ENCODE data around the gene CELF4. TPM values are rescaled to one million over a fixed set of nuclear protein-coding genes. Genes with fewer than 3 reads are reported as not detected.

Gene CELF4
- total and polyA plus RNA-seq, 2 experiments from 2014 or later = 0.24 TPM; not detected in 1

DNA sequence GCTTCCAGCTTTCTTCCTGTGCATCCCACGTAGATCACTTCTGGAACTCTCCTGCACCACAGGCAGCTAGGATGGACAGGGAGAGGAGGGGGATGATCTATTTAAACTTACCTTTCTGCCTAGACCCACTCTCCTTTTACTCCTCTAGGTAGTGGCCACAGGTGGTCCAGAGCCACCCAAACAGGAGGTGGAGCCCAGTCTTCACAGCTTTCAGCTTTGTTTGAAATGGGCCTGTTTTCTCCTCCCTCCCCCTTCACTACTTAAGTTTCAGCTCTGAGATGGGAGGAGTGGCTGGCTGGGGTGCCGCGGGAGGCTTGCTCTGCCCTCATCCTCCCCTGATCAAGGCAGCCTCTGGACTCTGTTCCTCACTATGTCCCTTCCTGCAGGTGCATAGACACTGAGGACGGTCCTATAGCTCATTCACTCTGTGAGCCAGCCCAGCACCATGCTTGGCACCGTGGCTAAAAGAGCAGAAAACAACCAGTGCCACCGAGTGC is 12.6 kb upstream of the CELF4 start:
- H3K27ac ChIP-seq = no peak overlapping the region
- TF ChIP-seq EZH2phosphoT487 (IDR thresholded peaks at IDR 0.05; ENCODE audit: insufficient read depth, low read depth) (no peak), EZH2 (IDR thresholded peaks at IDR 0.05; ENCODE audit: insufficient read depth, poor library complexity, severe bottlenecking) (no peak)
- no peak overlapping the region for H3K4me3 ChIP-seq
- peaks cover 11% of the 10 kb centered on the region; the same call in 1 of the 2 replicates for H3K27me3 ChIP-seq (replicated peaks; ENCODE audit: insufficient read depth)
- no peaks in the 10 kb centered on the region for H3K9me3 ChIP-seq (ENCODE audit: low read depth)
- no peaks in the 10 kb centered on the region for H3K4me1 ChIP-seq (ENCODE audit: insufficient read depth)
- in situ Hi-C loops (cut with MboI) = no loop called here
- no peaks in the 10 kb centered on the region for H3F3A ChIP-seq (ENCODE audit: insufficient read depth)
- no peak overlapping the region for H3K4me2 ChIP-seq (ENCODE audit: unreplicated experiment)
- no peaks in the 10 kb centered on the region for H4K20me1 ChIP-seq (ENCODE audit: insufficient read depth)
- no peak overlapping the region for H3K9ac ChIP-seq
- H3K79me2 ChIP-seq (ENCODE audit: insufficient read depth) = no peaks in the 10 kb centered on the region
- 7% methylated on average over 6 of the region's 6 CpGs for WGBS, 2 experiments (ENCODE audit: low coverage in 1 of 2, low lambda C conversion rate in 2 of 2, missing lambda C conversion rate in 2 of 2)
- H2AFZ ChIP-seq = no peak overlapping the region
- H3K9me2 ChIP-seq (ENCODE audit: insufficient read depth) = no peaks in the 10 kb centered on the region
- DNase-seq = no peak
- H3K36me3 ChIP-seq (ENCODE audit: low read depth) = no peaks in the 10 kb centered on the region

DNA sequence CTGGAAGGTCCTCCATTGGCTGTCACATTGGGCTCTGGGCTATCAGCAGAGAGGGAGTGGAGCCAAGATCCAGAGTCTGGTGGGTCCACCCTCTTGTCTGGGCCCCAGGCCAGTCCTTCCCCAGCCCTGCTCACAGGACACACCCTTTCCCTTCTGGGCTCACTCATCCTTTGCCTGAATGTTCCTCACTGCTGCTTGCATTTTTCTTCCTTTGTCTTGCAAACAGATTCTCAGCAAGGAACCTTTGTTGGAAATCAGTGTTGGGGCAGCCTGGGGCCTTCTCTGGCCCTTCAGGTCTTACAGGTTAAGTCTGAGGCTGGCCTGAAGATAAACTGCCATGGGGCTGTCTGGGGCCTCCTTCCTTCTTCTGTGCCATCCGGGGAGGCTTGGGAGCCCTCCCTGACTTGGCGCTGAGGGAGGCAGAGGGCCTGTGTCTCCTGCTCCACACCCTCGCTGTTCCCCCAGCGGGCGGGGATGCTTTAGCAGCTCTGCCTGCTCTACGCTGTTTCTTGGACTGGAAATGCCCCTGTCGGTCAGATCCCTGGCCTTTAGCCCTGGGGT is 11.5 kb upstream of the CELF4 start:
- H4K20me1 ChIP-seq (ENCODE audit: insufficient read depth) = no peaks in the 10 kb centered on the region
- H3F3A ChIP-seq (ENCODE audit: insufficient read depth) = no peaks in the 10 kb centered on the region
- no peaks in the 10 kb centered on the region for H3K4me1 ChIP-seq (ENCODE audit: insufficient read depth)
- H3K4me2 ChIP-seq (ENCODE audit: unreplicated experiment) = no peak overlapping the region
- peak; percentile 5 for DNase-seq
- no peaks in the 10 kb centered on the region for H3K79me2 ChIP-seq (ENCODE audit: insufficient read depth)
- no peaks in the 10 kb centered on the region for H3K9me2 ChIP-seq (ENCODE audit: insufficient read depth)
- peaks cover 11% of the 10 kb centered on the region; the same call in 1 of the 2 replicates for H3K27me3 ChIP-seq (replicated peaks; ENCODE audit: insufficient read depth)
- H3K9ac ChIP-seq = no peak overlapping the region
- no peak overlapping the region for H2AFZ ChIP-seq
- H3K9me3 ChIP-seq (ENCODE audit: low read depth) = no peaks in the 10 kb centered on the region
- H3K4me3 ChIP-seq = no peak overlapping the region
- H3K27ac ChIP-seq = no peak overlapping the region
- 7 to 10% methylated on average over 7 of the region's 7 CpGs for WGBS, 2 experiments (ENCODE audit: low coverage in 1 of 2, low lambda C conversion rate in 2 of 2, missing lambda C conversion rate in 2 of 2)
- in situ Hi-C loops (cut with MboI) = no loop called here
- H3K36me3 ChIP-seq (ENCODE audit: low read depth) = no peaks in the 10 kb centered on the region
- TF ChIP-seq EZH2 (IDR thresholded peaks at IDR 0.05; ENCODE audit: insufficient read depth, poor library complexity, severe bottlenecking) = no peak
- TF ChIP-seq EZH2phosphoT487 (IDR thresholded peaks at IDR 0.05; ENCODE audit: insufficient read depth, low read depth) = no peak

DNA sequence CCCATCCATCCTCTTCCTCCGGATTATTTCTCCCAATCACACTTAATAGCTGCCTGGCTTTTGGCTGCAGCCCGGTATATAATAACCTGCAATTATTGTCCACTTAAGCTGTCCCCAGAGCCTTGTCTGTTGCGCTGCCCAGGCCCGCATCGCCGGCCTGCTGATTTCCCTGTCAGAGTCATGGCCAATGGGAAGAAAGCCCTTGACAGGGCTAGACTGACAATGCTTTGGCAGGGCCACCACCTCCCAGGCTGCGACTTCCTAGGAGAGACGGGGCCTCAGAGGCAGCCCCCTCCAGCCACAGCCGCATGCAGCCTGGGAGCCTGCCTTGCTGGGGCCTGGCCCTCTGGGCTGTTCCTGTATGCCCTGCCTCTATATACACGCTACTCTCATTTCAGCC is 10.0 kb upstream of the CELF4 start:
- Histone ChIP-seq H3K36me3 (ENCODE audit: low read depth) (no peaks in the 10 kb centered on the region), H3K9ac (no peak overlapping the region)
- DNase-seq = no peak

GRCh38 chr18:37574113-37574512 is 8.5 kb upstream of the CELF4 start:
- H4K20me1 ChIP-seq (ENCODE audit: insufficient read depth) = no peaks in the 10 kb centered on the region
- H3K9me3 ChIP-seq (ENCODE audit: low read depth) = no peaks in the 10 kb centered on the region
- 55 to 59% methylated on average over 6 to 7 of the region's 7 CpGs for WGBS, 2 experiments (ENCODE audit: low coverage in 1 of 2, low lambda C conversion rate in 2 of 2, missing lambda C conversion rate in 2 of 2)
- no peak for DNase-seq
- H3K4me2 ChIP-seq (ENCODE audit: unreplicated experiment) = no peak overlapping the region
- H3K9me2 ChIP-seq (ENCODE audit: insufficient read depth) = no peaks in the 10 kb centered on the region
- no peak overlapping the region for H3K9ac ChIP-seq
- H3K36me3 ChIP-seq (ENCODE audit: low read depth) = no peaks in the 10 kb centered on the region
- no peaks in the 10 kb centered on the region for H3K4me1 ChIP-seq (ENCODE audit: insufficient read depth)
- H3K27me3 ChIP-seq (replicated peaks; ENCODE audit: insufficient read depth) = peaks cover 17% of the 10 kb centered on the region
- no peak overlapping the region for H2AFZ ChIP-seq
- TF ChIP-seq EZH2phosphoT487 (IDR thresholded peaks at IDR 0.05; ENCODE audit: insufficient read depth, low read depth) (no peak), EZH2 (IDR thresholded peaks at IDR 0.05; ENCODE audit: insufficient read depth, poor library complexity, severe bottlenecking) (no peak)
- in situ Hi-C loops (cut with MboI) = no loop called here
- H3F3A ChIP-seq (ENCODE audit: insufficient read depth) = no peaks in the 10 kb centered on the region
- H3K79me2 ChIP-seq (ENCODE audit: insufficient read depth) = no peaks in the 10 kb centered on the region
- no peak overlapping the region for H3K27ac ChIP-seq
- H3K4me3 ChIP-seq = no peak overlapping the region

More for the DNA sequence above, 10.0 kb upstream of the CELF4 start:
- Histone ChIP-seq H3K27ac (no peak overlapping the region), H3K79me2 (ENCODE audit: insufficient read depth) (no peaks in the 10 kb centered on the region), H3K4me2 (ENCODE audit: unreplicated experiment) (no peak overlapping the region), H3K4me1 (ENCODE audit: insufficient read depth) (no peaks in the 10 kb centered on the region), H3K27me3 (replicated peaks; ENCODE audit: insufficient read depth) (peaks cover 12% of the 10 kb centered on the region; the same call in 1 of the 2 replicates), H2AFZ (no peak overlapping the region), H3K4me3 (no peak overlapping the region), H3K9me3 (ENCODE audit: low read depth) (no peaks in the 10 kb centered on the region), H3K9me2 (ENCODE audit: insufficient read depth) (no peaks in the 10 kb centered on the region), H3F3A (ENCODE audit: insufficient read depth) (no peaks in the 10 kb centered on the region), H4K20me1 (ENCODE audit: insufficient read depth) (no peaks in the 10 kb centered on the region)
- TF ChIP-seq EZH2 (IDR thresholded peaks at IDR 0.05; ENCODE audit: insufficient read depth, poor library complexity, severe bottlenecking) (no peak), EZH2phosphoT487 (IDR thresholded peaks at IDR 0.05; ENCODE audit: insufficient read depth, low read depth) (no peak)
- 61 to 67% methylated on average over 10 of the region's 10 CpGs for WGBS, 2 experiments (ENCODE audit: low coverage in 1 of 2, low lambda C conversion rate in 2 of 2, missing lambda C conversion rate in 2 of 2)
- in situ Hi-C loops (cut with MboI) = no loop called here

Measured in GM23248 (cell line).